Breast epithelium (tissue), 4 donors: ENCODE results near the gene CR1L. TPM values are rescaled to one million over a fixed set of nuclear protein-coding genes. Genes with fewer than 3 reads are reported as not detected.

Source experiments
- DNase-seq, 2 donors: peaks; one replicate each; pipeline ENCODE4 v3.0.0-alpha.2; 2019; ENCODE audit warnings: low spot score in 2 of 2
- H3K27ac ChIP-seq, 2 donors: fragments of 200-600 bp; sonication (generic) in 1 of 2; one replicate each; pipeline ENCODE4 v1.5.1; 2016 to 2019; ENCODE audit warnings: mild to moderate bottlenecking in 1 of 2
- H3K27me3 ChIP-seq, 2 donors: fragments of 200-600 bp; sonication (generic) in 1 of 2; one replicate each; pipeline versions ENCODE4 v1.5.1 to v1.6.0; 2017 to 2019; ENCODE audit warnings: control low read depth in 1 of 2, mild to moderate bottlenecking in 1 of 2
- H3K36me3 ChIP-seq: fragments of 200-600 bp; one replicate; pipeline ENCODE4 v1.5.1; 2019
- H3K4me1 ChIP-seq, 2 donors: fragments of 200-600 bp; sonication (generic); one replicate each; pipeline ENCODE4 v1.5.1; 2016 to 2019; ENCODE audit warnings: control low read depth in 1 of 2
- H3K4me3 ChIP-seq, 3 donors: fragments of 200-600 bp; sonication (generic); 1 replicate in 2 of 3; 2 replicates in 1 of 3; pipeline ENCODE4 v1.5.1; 2016 to 2019; ENCODE audit warnings: mild to moderate bottlenecking in 3 of 3, moderate library complexity in 2 of 3
- H3K9me3 ChIP-seq, 2 donors: fragments of 200-600 bp; sonication (generic) in 1 of 2; one replicate each; pipeline ENCODE4 v1.5.1; 2016 to 2019; ENCODE audit warnings: control low read depth in 1 of 2
- POLR2A ChIP-seq: fragments of 450-650 bp; IDR thresholded peaks from one replicate; pipeline ENCODE4 v1.6.1; 2016; ENCODE audit warnings: antibody characterized with exemption, mild to moderate bottlenecking, moderate library complexity
- POLR2AphosphoS5 ChIP-seq, 3 donors: sonication (generic); formaldehyde crosslinking; IDR thresholded peaks; one replicate each; pipeline ENCODE4 v1.6.1; 2017; ENCODE audit warnings: antibody characterized with exemption in 3 of 3
- intact Hi-C: fragments of 100-400 bp; cut with DNase I; formaldehyde crosslinking; loops from one replicate; pipeline ENCODE4 v1.15.1; 2023; ENCODE audit warnings: low total_unique reads
- total RNA-seq, 3 donors: library from RNA; depleted of rRNA; stranded (reverse); fragments of >200 nt; gene quantifications; one replicate each; pipeline ENCODE4 v1.1.0, GENCODE V29; 2016
- TF ChIP-seq, protein P1 (sequence below), 3 donors: fragments of 450-650 bp; IDR thresholded peaks; one replicate each; pipeline ENCODE4 v1.5.1; 2016 to 2017; ENCODE audit warnings: antibody characterized with exemption in 3 of 3, mild to moderate bottlenecking in 3 of 3, moderate library complexity in 3 of 3

The CR1L gene
- total RNA-seq, 3 donors from 2014 or later, result not detected

- H3K36me3 ChIP-seq, result no peaks in the 10 kb centered on the region
- no peaks in the 10 kb centered on the region for H3K9me3 ChIP-seq
- H3K4me1 ChIP-seq, result peaks cover 0 to 18% of the 10 kb centered on the region in 2 donors
- H3K4me3 ChIP-seq, result peak overlapping the region; percentile 85 to 91 (median 88)
- no peaks in the 10 kb centered on the region for H3K27me3 ChIP-seq
- no peak for TF ChIP-seq POLR2AphosphoS5 (IDR thresholded peaks at IDR 0.05)
- TF ChIP-seq, protein P1, sequence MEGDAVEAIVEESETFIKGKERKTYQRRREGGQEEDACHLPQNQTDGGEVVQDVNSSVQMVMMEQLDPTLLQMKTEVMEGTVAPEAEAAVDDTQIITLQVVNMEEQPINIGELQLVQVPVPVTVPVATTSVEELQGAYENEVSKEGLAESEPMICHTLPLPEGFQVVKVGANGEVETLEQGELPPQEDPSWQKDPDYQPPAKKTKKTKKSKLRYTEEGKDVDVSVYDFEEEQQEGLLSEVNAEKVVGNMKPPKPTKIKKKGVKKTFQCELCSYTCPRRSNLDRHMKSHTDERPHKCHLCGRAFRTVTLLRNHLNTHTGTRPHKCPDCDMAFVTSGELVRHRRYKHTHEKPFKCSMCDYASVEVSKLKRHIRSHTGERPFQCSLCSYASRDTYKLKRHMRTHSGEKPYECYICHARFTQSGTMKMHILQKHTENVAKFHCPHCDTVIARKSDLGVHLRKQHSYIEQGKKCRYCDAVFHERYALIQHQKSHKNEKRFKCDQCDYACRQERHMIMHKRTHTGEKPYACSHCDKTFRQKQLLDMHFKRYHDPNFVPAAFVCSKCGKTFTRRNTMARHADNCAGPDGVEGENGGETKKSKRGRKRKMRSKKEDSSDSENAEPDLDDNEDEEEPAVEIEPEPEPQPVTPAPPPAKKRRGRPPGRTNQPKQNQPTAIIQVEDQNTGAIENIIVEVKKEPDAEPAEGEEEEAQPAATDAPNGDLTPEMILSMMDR (IDR thresholded peaks at IDR 0.05), result no peak
- TF ChIP-seq POLR2A, result no peak
- peak in 1 of 2 donors; percentile 31 for DNase-seq
- peak overlapping the region; percentile 90 to 95 for H3K27ac ChIP-seq
- intact Hi-C loops, result no loop called here
These were observed 107.6 kb downstream of the CR1L start for GRCh38 chr1:207752456-207752998.

- Histone ChIP-seq H3K27me3 (no peaks in the 10 kb centered on the region), H3K36me3 (no peaks in the 10 kb centered on the region), H3K4me1 (peaks cover 0 to 18% of the 10 kb centered on the region in 2 donors), H3K9me3 (no peaks in the 10 kb centered on the region), H3K27ac (peak overlapping the region; percentile 42 to 95), H3K4me3 (peak overlapping the region; percentile 85 to 91 (median 88))
- intact Hi-C loops, result no loop called here
- DNase-seq, result no peak
- TF ChIP-seq, protein P1 (IDR thresholded peaks at IDR 0.05), result no peak
- TF ChIP-seq POLR2A, result no peak
- TF ChIP-seq POLR2AphosphoS5 (IDR thresholded peaks at IDR 0.05), result no peak
These were observed 108.7 kb downstream of the CR1L start for GRCh38 chr1:207753611-207754010.

DNA sequence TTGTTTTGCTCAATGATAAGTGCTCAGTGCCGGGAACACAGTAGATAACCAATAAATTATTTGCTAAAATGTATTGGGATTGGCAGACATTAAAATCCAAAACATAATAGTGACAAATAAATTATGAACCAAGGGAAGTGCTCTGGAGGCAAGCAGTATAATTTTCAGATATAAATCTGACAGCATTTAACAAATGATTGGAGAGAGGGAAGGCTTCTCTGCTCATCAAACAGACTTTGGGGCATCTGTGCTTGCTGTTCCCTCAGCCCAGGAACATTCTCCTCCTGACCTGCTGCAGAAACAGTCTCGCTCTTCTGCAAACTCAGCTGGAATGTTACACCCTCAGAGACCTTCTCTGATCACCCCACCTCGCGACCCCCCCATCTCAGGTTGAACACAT, 109.1 kb downstream of the CR1L start:
- Histone ChIP-seq H3K9me3 (no peaks in the 10 kb centered on the region), H3K4me3 (peak overlapping the region in 1 of 3 donors; percentile 91), H3K27ac (peak overlapping the region; percentile 15 to 42), H3K36me3 (no peaks in the 10 kb centered on the region), H3K27me3 (no peaks in the 10 kb centered on the region), H3K4me1 (peaks cover 0 to 18% of the 10 kb centered on the region in 2 donors)
- TF ChIP-seq POLR2AphosphoS5 (IDR thresholded peaks at IDR 0.05), result no peak
- TF ChIP-seq, protein P1 (IDR thresholded peaks at IDR 0.05), result no peak
- TF ChIP-seq POLR2A, result no peak
- no peak for DNase-seq
- intact Hi-C loops, result no loop called here

GRCh38 chr1:207754974-207755700, 110.2 kb downstream of the CR1L start:
- intact Hi-C loops, result no loop called here
- Histone ChIP-seq H3K27ac (peak overlapping the region in 1 of 2 donors; percentile 36), H3K4me1 (peaks cover 0 to 18% of the 10 kb centered on the region in 2 donors), H3K9me3 (no peaks in the 10 kb centered on the region), H3K27me3 (no peaks in the 10 kb centered on the region), H3K4me3 (peak overlapping the region in 1 of 3 donors; percentile 20), H3K36me3 (no peaks in the 10 kb centered on the region)
- no peak for DNase-seq
- no peak for TF ChIP-seq POLR2A

- DNase-seq, result no peak
- Histone ChIP-seq H3K27ac (peak overlapping the region in 1 of 2 donors; percentile 2), H3K9me3 (no peaks in the 10 kb centered on the region), H3K4me3 (no peak overlapping the region), H3K4me1 (peaks cover 0 to 12% of the 10 kb centered on the region in 2 donors), H3K27me3 (no peaks in the 10 kb centered on the region), H3K36me3 (no peaks in the 10 kb centered on the region)
- intact Hi-C loops, result no loop called here
- TF ChIP-seq POLR2A, result no peak
- no peak for TF ChIP-seq POLR2AphosphoS5 (IDR thresholded peaks at IDR 0.05)
- TF ChIP-seq, protein P1 (IDR thresholded peaks at IDR 0.05), result no peak
These were observed 111.1 kb downstream of the CR1L start for GRCh38 chr1:207755846-207756693.
